K562 (cell line): ENCODE results near the gene SERPING1. TPM values are rescaled to one million over a fixed set of nuclear protein-coding genes. Genes with fewer than 3 reads are reported as not detected.
A peak's percentile ranks its signal among the peaks of the same experiment; 100 is the strongest.

Source experiments
- ARHGAP35 ChIP-seq: fragments of 450-650 bp; IDR thresholded peaks from 2 replicates; pipeline ENCODE4 v1.6.1; 2018; ENCODE audit not compliant: partially characterized antibody
- ARID1B ChIP-seq: fragments of 450-650 bp; IDR thresholded peaks from 2 replicates; pipeline ENCODE4 v1.6.1; 2016; ENCODE audit warnings: antibody characterized with exemption, mild to moderate bottlenecking, inconsistent platforms
- ATF1 ChIP-seq, 2 experiments: fragments of 450-650 bp in 1 of 2; IDR thresholded peaks; 2 replicates each; pipeline ENCODE4 v1.6.1; 2016; ENCODE audit warnings: missing compliant biosample characterization in 1 of 2, missing genetic modification characterization in 1 of 2
- COPS2 ChIP-seq: fragments of 450-650 bp; conservative IDR thresholded peaks from 2 replicates; pipeline ENCODE4 v1.6.1; 2016; ENCODE audit warnings: mild to moderate bottlenecking, moderate library complexity
- FOXJ3 ChIP-seq: sonication (generic); formaldehyde crosslinking; IDR thresholded peaks from 2 replicates; pipeline ENCODE4 v1.4.0; 2020; ENCODE audit warnings: mild to moderate bottlenecking, missing genetic modification reagents
- HDAC1 ChIP-seq, 2 experiments: fragments of 450-650 bp; IDR thresholded peaks; 2 replicates each; pipeline ENCODE4 v1.6.1; 2016 to 2017; ENCODE audit warnings: inconsistent platforms in 1 of 2, mild to moderate bottlenecking in 1 of 2, moderate library complexity in 1 of 2
- ILK ChIP-seq: fragments of 450-650 bp; IDR thresholded peaks from 2 replicates; pipeline ENCODE4 v1.6.1; 2016; ENCODE audit warnings: missing genetic modification characterization, low read depth, mild to moderate bottlenecking, missing compliant biosample characterization, moderate library complexity, borderline replicate concordance
- TEAD4 ChIP-seq, 2 experiments: sonication (generic) in 1 of 2; formaldehyde crosslinking in 1 of 2; IDR thresholded peaks; 2 replicates each; pipeline versions ENCODE4 v1.6.1 to v1.8.0; 2012 to 2022; ENCODE audit warnings: borderline replicate concordance in 1 of 2, inconsistent platforms in 1 of 2, low read length in 1 of 2, mild to moderate bottlenecking in 1 of 2, missing genetic modification reagents in 1 of 2
- U2AF1 ChIP-seq: fragments of 200-400 bp; formaldehyde crosslinking; optimal IDR thresholded peaks from 2 replicates; pipeline ENCODE3; 2017; ENCODE audit warnings: mild to moderate bottlenecking, low read depth, low read length, moderate library complexity
- polyA plus RNA-seq, 8 experiments: library from polyadenylated mRNA; depleted of rRNA in 4 of 8; stranded (reverse) in 5 of 8; unstranded in 3 of 8; fragments of >200 nt; fragmentation: Nextera tagmentation in 2 of 8; fragmentation: Illumina TruSeq in 1 of 8; extraction: Ambion mirVana in 2 of 8; extraction: Trizol in 1 of 8; gene quantifications; 2 replicates each; pipeline versions ENCODE4 v1.2.1 to v1.2.3, GENCODE V29; 2011 to 2014; ENCODE audit warnings: inconsistent platforms in 1 of 8, missing spikeins in 1 of 8
- total RNA-seq, 7 experiments: library from RNA; depleted of rRNA in 6 of 7; stranded (reverse); fragments of >200 nt in 6 of 7; fragmentation: Illumina TruSeq in 2 of 7; extraction: Trizol in 2 of 7; gene quantifications; 2 replicates each; pipeline versions ENCODE4 v1.2.1 to v1.2.3, GENCODE V29; 2011 to 2021; ENCODE audit warnings: low replicate concordance in 1 of 7
- TF ChIP-seq, protein P1 (sequence below): fragments of 200-600 bp; sonication (generic); IDR thresholded peaks from one replicate; pipeline ENCODE4 v1.6.1; 2012; ENCODE audit warnings: mild to moderate bottlenecking, low read depth, low read length, inconsistent platforms
- TF ChIP-seq, protein P2 (sequence below): IDR thresholded peaks from 2 replicates; pipeline ENCODE4 v1.6.1; 2011; ENCODE audit not compliant: insufficient read length; ENCODE audit errors: extremely low read depth
- TF ChIP-seq, protein P3 (sequence below): fragments of 250-450 bp; sonication (Bioruptor Pico); IDR thresholded peaks from 2 replicates; pipeline ENCODE4 v1.4.0; 2020; ENCODE audit warnings: borderline replicate concordance

The SERPING1 gene
- total and polyA plus RNA-seq, 9 of the 15 experiments (the other 6 are each of a cell fraction or from before 2014, with no cell fraction given), result 0.10 to 1.00 (median 0.21) TPM; not detected in 2

DNA sequence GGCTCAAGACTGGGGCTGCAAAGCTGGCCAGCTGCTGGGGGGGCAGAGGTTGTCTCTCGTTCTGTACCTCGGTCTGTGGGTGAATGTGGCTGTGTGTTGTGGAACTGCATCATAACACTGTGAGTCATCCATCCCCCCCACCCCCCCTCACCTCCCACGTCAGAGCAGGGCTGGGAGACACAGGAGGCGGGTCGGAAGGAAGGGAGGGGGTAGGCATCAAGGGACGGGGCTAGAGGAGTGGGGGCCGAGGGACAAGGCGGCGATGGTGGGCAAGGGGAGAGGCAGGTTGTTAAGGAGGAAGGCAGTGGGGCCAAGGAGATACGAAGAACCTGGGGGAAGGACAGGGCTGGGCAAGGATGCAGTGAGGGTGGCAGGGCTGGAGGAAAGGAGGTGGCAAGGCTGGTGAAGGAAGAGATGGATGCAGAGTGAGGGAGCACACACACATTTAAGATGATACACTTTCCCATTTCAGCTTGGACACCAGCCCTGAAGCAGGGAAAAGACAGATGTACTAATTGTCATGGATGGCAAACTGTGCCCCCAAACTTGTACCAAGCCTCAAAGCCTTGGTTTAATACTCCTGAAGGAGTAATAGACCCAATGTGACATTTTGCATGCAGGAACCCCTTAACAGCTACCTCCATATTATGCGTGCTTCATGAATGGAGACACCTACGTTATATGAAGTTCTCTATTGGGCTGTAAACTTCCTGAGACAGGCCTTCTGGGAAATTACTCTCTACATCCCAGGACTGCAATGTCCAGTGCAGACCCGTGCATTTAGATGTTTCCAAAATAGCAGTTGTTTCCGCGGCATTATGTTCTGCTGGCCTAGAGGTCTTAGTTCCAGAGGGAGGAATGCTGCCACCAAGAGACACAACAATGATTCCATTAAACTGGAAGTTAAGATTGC is 52.6 kb downstream of the SERPING1 start, which contains the start of gene YPEL4 (continued):
- TF ChIP-seq, protein P1, sequence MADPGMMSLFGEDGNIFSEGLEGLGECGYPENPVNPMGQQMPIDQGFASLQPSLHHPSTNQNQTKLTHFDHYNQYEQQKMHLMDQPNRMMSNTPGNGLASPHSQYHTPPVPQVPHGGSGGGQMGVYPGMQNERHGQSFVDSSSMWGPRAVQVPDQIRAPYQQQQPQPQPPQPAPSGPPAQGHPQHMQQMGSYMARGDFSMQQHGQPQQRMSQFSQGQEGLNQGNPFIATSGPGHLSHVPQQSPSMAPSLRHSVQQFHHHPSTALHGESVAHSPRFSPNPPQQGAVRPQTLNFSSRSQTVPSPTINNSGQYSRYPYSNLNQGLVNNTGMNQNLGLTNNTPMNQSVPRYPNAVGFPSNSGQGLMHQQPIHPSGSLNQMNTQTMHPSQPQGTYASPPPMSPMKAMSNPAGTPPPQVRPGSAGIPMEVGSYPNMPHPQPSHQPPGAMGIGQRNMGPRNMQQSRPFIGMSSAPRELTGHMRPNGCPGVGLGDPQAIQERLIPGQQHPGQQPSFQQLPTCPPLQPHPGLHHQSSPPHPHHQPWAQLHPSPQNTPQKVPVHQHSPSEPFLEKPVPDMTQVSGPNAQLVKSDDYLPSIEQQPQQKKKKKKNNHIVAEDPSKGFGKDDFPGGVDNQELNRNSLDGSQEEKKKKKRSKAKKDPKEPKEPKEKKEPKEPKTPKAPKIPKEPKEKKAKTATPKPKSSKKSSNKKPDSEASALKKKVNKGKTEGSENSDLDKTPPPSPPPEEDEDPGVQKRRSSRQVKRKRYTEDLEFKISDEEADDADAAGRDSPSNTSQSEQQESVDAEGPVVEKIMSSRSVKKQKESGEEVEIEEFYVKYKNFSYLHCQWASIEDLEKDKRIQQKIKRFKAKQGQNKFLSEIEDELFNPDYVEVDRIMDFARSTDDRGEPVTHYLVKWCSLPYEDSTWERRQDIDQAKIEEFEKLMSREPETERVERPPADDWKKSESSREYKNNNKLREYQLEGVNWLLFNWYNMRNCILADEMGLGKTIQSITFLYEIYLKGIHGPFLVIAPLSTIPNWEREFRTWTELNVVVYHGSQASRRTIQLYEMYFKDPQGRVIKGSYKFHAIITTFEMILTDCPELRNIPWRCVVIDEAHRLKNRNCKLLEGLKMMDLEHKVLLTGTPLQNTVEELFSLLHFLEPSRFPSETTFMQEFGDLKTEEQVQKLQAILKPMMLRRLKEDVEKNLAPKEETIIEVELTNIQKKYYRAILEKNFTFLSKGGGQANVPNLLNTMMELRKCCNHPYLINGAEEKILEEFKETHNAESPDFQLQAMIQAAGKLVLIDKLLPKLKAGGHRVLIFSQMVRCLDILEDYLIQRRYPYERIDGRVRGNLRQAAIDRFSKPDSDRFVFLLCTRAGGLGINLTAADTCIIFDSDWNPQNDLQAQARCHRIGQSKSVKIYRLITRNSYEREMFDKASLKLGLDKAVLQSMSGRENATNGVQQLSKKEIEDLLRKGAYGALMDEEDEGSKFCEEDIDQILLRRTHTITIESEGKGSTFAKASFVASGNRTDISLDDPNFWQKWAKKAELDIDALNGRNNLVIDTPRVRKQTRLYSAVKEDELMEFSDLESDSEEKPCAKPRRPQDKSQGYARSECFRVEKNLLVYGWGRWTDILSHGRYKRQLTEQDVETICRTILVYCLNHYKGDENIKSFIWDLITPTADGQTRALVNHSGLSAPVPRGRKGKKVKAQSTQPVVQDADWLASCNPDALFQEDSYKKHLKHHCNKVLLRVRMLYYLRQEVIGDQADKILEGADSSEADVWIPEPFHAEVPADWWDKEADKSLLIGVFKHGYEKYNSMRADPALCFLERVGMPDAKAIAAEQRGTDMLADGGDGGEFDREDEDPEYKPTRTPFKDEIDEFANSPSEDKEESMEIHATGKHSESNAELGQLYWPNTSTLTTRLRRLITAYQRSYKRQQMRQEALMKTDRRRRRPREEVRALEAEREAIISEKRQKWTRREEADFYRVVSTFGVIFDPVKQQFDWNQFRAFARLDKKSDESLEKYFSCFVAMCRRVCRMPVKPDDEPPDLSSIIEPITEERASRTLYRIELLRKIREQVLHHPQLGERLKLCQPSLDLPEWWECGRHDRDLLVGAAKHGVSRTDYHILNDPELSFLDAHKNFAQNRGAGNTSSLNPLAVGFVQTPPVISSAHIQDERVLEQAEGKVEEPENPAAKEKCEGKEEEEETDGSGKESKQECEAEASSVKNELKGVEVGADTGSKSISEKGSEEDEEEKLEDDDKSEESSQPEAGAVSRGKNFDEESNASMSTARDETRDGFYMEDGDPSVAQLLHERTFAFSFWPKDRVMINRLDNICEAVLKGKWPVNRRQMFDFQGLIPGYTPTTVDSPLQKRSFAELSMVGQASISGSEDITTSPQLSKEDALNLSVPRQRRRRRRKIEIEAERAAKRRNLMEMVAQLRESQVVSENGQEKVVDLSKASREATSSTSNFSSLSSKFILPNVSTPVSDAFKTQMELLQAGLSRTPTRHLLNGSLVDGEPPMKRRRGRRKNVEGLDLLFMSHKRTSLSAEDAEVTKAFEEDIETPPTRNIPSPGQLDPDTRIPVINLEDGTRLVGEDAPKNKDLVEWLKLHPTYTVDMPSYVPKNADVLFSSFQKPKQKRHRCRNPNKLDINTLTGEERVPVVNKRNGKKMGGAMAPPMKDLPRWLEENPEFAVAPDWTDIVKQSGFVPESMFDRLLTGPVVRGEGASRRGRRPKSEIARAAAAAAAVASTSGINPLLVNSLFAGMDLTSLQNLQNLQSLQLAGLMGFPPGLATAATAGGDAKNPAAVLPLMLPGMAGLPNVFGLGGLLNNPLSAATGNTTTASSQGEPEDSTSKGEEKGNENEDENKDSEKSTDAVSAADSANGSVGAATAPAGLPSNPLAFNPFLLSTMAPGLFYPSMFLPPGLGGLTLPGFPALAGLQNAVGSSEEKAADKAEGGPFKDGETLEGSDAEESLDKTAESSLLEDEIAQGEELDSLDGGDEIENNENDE, result no peak
- no peak for TF ChIP-seq ILK (tag)
- TF ChIP-seq, protein P2, sequence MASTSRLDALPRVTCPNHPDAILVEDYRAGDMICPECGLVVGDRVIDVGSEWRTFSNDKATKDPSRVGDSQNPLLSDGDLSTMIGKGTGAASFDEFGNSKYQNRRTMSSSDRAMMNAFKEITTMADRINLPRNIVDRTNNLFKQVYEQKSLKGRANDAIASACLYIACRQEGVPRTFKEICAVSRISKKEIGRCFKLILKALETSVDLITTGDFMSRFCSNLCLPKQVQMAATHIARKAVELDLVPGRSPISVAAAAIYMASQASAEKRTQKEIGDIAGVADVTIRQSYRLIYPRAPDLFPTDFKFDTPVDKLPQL, result no peak
- TF ChIP-seq HDAC1 (IDR thresholded peaks at IDR 0.05), result peak in 1 of 2 experiments; percentile 40; a peak in 2 of 4 replicates
- TF ChIP-seq, protein P3, sequence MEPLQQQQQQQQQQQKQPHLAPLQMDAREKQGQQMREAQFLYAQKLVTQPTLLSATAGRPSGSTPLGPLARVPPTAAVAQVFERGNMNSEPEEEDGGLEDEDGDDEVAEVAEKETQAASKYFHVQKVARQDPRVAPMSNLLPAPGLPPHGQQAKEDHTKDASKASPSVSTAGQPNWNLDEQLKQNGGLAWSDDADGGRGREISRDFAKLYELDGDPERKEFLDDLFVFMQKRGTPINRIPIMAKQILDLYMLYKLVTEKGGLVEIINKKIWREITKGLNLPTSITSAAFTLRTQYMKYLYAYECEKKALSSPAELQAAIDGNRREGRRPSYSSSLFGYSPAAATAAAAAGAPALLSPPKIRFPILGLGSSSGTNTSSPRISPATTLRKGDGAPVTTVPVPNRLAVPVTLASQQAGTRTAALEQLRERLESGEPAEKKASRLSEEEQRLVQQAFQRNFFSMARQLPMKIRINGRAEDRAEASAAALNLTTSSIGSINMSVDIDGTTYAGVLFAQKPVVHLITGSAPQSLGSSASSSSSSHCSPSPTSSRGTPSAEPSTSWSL (CRISPR knock-in tag), result no peak
- TF ChIP-seq U2AF1, result no peak
- TF ChIP-seq COPS2, result no peak
- peak; percentile 61 for TF ChIP-seq ARHGAP35
- TF ChIP-seq ATF1 (CRISPR knock-in tag; IDR thresholded peaks at IDR 0.05), result no peak
- peak; percentile 52 for TF ChIP-seq ATF1 (tag; IDR thresholded peaks at IDR 0.05)
- peak; percentile 38; the same call in 1 of the 2 replicates for TF ChIP-seq ARID1B
- no peak for TF ChIP-seq TEAD4 (IDR thresholded peaks at IDR 0.05; ENCODE audit: low read length)
- TF ChIP-seq TEAD4 (CRISPR knock-in tag; IDR thresholded peaks at IDR 0.05; ENCODE audit: borderline replicate concordance), result no peak
- no peak for TF ChIP-seq FOXJ3 (CRISPR knock-in tag)
